ENCODE results near the gene NXF1. TPM values are rescaled to one million over a fixed set of nuclear protein-coding genes. Genes with fewer than 3 reads are reported as not detected.
A peak's percentile ranks its signal among the peaks of the same experiment; 100 is the strongest.
"Not testable (repeated sequence)": the region's sequence is repeated elsewhere in the genome, so short reads cannot be mapped to it uniquely, and the experiment has no call there.

Gene NXF1
- total RNA-seq, 1 experiment from 2014 or later: 25.9 TPM

DNA sequence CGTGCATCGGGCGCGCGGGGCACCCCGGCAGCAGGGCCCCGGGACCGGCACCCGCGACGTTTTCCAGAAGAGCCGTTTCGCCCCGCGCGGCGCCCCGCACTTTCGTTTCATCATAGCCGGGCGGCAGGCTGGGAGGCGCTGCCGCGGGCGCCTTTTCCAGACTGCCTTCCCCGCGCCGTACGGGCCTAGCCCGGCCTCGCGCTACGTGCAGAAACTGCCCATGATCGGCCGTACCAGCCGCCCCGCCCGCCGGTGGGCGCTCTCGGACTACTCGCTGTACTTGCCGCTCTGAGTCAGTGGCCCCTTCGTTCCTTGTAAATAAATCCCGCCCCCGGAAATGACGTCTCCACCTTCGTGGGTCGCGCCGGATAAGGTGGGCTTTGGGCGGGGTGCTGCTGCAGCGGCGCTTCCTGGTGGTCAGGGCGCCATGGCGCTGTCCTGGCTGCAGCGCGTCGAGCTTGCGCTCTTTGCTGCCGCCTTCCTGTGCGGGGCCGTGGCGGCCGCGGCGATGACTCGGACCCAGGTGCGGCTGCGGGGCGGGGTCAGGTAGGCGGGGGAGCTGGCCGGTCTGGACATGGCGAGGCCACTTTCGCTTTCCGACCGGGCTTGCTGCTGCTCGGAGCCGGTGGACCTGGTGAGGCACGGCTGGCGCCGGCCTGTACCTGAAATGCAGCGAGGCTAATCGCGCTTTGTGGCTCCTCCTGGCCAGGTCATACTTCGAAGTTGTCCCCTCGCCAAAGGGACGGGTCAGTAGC is 18.1 kb downstream of the NXF1 start, which contains the start of gene TMEM179B:
Gene TMEM179B, plus strand, starts transcription at position 398 of the 755 bp plus-strand sequence. Its CDS starts 30 bp downstream, at position 428.
- peak; percentile 96 for DNase-seq (ENCODE audit: low spot score)

DNA sequence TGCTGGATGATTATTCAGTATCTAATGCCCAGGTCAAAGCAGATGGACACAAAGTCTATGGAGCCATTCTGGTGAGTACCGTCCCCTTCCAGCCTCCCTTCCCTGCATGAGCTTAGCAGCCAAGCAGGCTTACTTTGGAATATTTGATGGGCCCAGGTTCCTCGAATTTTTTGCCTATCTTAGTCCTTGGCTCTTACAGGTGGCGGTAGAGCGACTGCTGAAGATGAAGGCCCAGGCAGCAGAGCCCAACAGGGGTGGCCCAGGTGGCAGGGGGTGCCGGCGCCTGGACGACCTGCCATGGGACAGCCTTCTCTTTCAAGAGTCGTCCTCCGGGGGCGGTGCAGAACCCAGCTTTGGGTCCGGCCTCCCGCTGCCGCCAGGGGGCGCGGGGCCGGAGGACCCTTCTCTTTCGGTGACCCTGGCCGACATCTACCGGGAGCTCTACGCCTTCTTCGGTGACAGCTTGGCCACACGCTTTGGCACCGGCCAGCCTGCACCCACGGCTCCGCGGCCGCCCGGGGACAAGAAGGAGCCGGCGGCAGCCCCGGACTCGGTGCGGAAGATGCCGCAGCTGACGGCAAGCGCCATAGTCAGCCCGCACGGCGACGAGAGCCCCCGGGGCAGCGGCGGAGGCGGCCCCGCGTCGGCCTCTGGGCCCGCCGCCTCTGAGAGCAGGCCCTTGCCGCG is 18.8 kb downstream of the NXF1 start:
- peak; percentile 63 for DNase-seq (ENCODE audit: low spot score)

DNA sequence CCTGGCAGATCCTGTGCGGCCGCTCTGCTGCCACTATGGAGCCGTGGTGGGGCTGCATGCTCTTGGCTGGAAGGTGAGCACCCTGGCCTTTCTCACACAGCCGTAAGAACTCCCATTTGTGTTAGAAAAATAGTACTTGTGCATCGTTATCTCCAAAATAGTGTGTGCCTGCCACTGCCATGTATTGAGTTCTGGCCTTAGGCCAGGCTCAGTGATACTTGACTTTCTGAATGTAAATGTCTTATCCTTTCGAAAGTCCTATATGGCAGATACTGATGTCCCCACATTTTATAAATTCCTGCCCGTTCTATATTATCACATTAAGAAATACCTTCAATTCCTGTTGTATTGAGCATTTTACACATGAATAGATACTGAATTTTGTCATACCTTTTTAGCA is 22.5 kb downstream of the NXF1 start:
- no peak for DNase-seq (ENCODE audit: low spot score)

- no peak for DNase-seq (ENCODE audit: low spot score)
Observed at GRCh38 chr11:62778441-62778840, 26.8 kb downstream of the NXF1 start.

- DNase-seq (ENCODE audit: low spot score): no peak
Observed at GRCh38 chr11:62777389-62777788, 27.9 kb downstream of the NXF1 start.

DNA sequence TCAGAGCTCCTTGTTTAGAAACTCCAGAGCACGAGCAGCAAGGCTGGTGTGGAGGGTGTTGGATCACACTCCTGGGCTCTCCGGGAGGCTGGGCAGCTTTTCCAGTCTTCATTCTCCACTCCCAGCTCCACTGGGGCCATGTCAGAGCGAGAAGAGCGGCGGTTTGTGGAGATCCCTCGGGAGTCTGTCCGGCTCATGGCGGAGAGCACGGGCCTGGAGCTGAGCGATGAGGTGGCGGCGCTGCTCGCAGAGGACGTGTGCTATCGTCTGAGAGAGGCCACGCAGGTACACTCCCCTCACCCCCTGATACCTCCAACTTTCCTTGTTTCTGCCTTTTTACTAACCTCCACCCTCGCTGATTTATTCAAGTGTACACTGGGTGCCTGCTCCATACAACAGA is 29.6 kb downstream of the NXF1 start:
- no peak for DNase-seq (ENCODE audit: low spot score)

DNA sequence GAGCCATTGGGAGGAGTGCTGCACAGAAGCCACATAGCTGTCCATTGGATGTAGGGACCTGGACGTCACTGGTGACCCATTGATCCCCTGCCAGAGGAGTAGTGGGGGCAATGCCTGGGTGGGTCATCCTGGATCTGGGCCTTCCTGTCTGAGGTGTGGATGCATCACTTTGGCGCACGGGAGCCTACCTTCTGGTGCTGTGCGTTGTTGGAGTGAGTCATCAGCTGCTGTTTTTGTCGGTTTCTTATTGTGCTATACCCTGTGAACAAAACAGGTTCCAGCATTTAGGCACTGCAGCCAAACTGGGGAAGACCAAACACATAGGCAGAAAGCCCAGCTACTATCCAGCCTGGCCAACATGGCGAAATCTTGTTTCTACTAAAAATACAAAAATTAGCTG is 30.8 kb downstream of the NXF1 start:
- no peak for DNase-seq (ENCODE audit: low spot score)

DNA sequence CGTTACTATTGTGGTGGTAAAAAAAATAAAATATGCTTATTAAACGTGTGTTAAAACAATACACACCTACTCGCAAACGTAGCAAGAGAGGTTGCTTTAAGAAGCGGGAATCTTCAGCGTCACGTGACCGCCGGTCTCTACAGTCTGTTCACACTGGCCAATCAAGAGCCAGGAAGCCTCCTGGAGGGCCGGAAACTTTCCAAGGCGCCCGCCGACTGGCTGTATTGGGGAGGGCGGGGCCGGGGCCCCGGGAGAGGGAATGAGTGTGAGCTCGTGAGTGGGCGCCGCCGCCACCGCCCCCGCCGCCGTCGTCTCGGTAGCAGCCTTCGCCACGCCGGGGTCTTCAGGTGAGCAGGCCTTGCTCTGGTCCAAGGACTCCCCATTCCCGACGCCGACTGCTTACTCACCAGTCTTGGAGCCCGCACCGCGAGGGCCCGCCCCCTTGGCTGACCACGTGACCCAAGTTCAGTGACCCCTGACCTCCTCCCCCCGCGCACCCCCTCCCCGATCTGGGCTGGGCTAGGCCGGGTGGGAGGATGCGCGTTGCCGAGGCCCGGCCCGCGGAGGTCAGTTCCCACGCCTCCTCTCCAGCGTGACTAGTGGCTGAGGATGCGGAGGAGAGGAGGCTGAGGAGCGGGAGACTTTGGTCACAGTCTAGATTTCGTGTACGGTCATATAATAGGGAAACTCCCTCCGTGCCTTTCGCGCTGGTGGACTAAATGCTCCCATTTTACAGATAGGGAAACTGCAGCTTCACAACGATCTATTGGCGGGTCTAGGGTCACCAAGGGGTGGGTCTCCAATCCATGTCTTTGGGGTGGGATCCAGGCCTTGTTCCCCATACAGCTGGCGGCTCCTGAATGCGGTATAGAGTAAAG is 33.9 kb downstream of the NXF1 start, which contains the start of gene TAF6L:
Gene TAF6L, plus strand, starts transcription at position 253 of the 878 bp plus-strand sequence. CDS start 4,388 bp downstream, outside the sequence.
- peak; percentile 96 for DNase-seq (ENCODE audit: low spot score)

DNA sequence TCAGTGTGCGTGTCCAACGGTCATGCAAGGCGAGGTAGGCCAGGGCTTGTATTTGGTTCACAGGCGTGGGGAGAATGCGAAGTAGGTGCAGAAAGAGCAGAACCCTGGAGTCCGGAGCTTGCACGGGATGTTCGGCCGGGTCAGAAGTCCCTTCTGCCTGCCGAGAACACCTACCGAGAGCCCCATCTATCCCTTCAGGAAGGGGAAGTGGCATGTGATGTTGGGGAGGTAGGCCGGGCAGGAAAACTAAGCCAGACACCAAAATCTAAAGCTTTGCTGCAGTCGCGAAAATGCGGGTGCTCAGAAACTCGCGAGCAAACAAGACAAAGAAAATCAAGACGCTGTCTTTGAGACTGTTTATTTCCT is 34.5 kb downstream of the NXF1 start:
- no peak for DNase-seq (ENCODE audit: low spot score)

- DNase-seq (ENCODE audit: low spot score): not testable (repeated sequence)
Observed at GRCh38 chr11:62760867-62761227, 44.4 kb downstream of the NXF1 start.

- DNase-seq (ENCODE audit: low spot score): no peak
Observed at GRCh38 chr11:62757846-62758788, 47.1 kb downstream of the NXF1 start.

DNA sequence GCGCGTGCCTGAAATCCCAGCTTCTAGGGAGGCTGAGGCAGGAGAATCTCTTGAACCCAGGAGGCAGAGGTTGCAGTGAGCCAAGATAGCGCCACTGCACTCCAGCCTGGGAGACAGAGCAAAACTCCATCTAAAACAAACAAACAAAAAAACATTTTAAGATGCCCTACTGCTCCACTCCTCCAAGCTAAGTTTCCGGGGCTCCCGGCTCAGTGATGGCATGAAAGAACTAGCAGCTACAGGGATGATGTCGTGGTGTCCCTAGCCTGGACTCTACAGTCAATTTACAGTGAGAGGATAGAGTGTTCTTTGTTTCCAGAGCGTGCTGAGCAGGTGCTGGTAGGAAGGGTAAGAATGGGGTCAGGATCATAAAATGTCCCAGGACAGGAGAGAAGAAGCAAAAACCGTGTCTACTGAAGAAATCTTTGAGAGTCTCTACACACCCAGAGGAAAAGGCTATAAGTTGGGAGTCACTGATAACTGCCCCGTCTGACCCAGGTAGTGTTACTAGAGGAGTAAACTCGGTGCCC is 50.1 kb downstream of the NXF1 start:
- no peak for DNase-seq (ENCODE audit: low spot score)

GRCh38 chr11:62753736-62754603 is 51.3 kb downstream of the NXF1 start, which contains the start of gene ZBTB3:
TSS of gene ZBTB3 (minus strand) at chr11:62754160. CDS start at chr11:62753664, 496 bp downstream.
- peak; percentile 99 for DNase-seq (ENCODE audit: low spot score)

DNA sequence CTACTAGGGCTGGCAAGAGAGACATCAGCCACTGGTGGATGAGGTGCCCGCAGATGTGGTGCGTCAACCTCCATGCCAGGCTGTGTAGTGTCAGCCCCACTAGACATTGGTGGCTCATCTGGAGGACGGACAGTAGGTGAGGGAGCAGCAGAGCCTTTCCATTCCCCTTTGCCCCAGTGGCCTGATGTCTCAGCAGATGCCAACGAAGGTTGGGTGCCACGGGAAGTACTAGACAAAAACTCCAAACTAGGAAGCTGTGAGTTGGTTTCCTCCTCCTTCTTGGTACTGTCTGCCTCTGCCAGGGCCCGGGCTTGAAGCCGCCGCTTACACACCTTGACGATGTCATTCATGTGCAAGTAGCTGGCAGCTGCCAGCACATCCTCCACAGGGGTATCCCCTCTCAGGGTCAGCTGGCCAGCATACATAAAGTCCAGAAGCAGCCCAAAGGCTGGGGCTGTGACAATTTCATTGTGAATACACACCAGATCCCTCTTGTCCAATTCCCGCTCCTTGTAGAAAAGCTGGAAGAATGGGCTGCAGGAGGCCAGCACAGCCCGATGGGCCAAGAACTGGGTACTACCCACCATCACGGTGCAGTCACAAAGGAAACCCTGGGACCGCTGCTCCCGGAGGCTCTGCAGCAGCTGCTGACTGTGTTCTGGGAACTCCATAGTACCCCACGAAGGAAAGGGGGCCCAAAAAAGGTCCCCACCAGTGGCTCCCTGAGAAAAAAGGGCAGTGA is 52.1 kb downstream of the NXF1 start:
- DNase-seq (ENCODE audit: low spot score): no peak

- no peak for DNase-seq (ENCODE audit: low spot score)
Observed at GRCh38 chr11:62752177-62752785, 53.0 kb downstream of the NXF1 start.

DNA sequence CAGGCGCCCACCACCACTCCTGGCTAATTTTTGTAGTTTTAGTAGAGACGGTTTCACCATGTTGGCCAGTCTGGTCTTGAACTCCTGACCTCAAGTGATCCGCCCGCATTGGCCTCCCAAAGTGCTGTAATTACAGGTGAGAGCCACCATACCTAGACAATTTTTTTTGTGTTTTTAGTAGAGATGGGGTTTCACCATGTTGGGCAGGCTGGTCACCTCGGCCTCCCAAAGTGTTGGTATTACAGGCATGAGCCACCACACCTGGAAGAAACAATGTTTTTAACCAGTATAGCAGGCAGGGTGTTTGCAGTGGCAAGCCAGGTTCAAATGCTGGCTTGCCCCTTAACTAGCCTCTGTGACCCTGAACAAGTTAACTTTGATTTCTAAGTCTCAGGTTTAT is 55.3 kb downstream of the NXF1 start:
- DNase-seq (ENCODE audit: low spot score): not testable (repeated sequence)

DNA sequence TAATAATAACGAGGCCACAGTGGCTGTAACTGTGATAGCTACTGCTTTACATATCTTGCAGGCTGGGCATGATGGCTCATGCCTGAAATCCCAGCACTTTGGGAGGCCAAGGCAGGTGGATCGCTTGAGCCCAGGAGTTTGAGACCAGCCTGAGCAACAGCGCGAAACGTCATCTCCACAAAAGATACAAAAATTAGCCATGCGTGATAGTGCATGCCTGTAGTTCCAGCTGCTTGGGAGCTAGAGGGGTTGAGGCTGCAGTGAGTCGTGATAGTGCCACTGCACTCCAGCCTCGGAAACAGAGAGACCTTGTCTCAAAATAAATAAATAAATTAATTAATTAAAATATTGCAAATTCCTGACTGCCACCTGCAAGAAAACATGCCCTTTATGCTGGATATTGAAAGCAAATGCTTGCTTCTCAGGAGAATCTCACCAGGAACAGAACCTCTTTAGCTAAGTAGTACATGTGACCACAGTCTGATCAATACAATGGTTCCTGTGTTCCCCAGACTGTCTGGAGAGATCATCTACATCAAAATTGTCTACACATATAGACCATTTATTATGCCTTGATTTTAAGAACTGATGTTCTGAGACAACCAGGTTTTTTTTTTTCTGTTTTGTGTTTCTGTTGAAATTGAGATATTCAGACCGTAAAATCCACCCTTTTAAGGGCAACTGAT is 57.6 kb downstream of the NXF1 start:
- DNase-seq (ENCODE audit: low spot score): no peak
